ENCODE data around the gene CIDEA. TPM values are rescaled to one million over a fixed set of nuclear protein-coding genes. Genes with fewer than 3 reads are reported as not detected.

CIDEA gene
- total and polyA plus RNA-seq, 9 of the 15 experiments (the other 6 are each of a cell fraction or from before 2014, with no cell fraction given), result not detected

- TF ChIP-seq PRDM10 (IDR thresholded peaks at IDR 0.05; ENCODE audit: partially characterized antibody) (no peak), MEF2A (IDR thresholded peaks at IDR 0.05; ENCODE audit: control insufficient read depth, low read depth, low read length) (no peak), NR2C1 (IDR thresholded peaks at IDR 0.05) (no peak), NR2C1 (tag; IDR thresholded peaks at IDR 0.05) (no peak), IRF2 (CRISPR knock-in tag; IDR thresholded peaks at IDR 0.05) (no peak), BRCA1 (IDR thresholded peaks at IDR 0.05) (no peak), BRCA1 (CRISPR knock-in tag; IDR thresholded peaks at IDR 0.05) (no peak), BCLAF1 (IDR thresholded peaks at IDR 0.05; ENCODE audit: borderline replicate concordance in 1 of 2, control insufficient read depth in 1 of 2, low read depth in 2 of 2, low read length in 1 of 2) (no peak), PTBP1 (IDR thresholded peaks at IDR 0.05; ENCODE audit: low read depth, low read length) (no peak), KHSRP (IDR thresholded peaks at IDR 0.05) (no peak), ZNF134 (CRISPR knock-in tag; conservative IDR thresholded peaks at IDR 0.05) (no peak), HSF4 (CRISPR knock-in tag; IDR thresholded peaks at IDR 0.05; ENCODE audit: borderline replicate concordance) (no peak), ZFP36 (IDR thresholded peaks at IDR 0.05; ENCODE audit: low read depth, low read length, partially characterized antibody) (no peak)
- TF ChIP-seq, protein P1, sequence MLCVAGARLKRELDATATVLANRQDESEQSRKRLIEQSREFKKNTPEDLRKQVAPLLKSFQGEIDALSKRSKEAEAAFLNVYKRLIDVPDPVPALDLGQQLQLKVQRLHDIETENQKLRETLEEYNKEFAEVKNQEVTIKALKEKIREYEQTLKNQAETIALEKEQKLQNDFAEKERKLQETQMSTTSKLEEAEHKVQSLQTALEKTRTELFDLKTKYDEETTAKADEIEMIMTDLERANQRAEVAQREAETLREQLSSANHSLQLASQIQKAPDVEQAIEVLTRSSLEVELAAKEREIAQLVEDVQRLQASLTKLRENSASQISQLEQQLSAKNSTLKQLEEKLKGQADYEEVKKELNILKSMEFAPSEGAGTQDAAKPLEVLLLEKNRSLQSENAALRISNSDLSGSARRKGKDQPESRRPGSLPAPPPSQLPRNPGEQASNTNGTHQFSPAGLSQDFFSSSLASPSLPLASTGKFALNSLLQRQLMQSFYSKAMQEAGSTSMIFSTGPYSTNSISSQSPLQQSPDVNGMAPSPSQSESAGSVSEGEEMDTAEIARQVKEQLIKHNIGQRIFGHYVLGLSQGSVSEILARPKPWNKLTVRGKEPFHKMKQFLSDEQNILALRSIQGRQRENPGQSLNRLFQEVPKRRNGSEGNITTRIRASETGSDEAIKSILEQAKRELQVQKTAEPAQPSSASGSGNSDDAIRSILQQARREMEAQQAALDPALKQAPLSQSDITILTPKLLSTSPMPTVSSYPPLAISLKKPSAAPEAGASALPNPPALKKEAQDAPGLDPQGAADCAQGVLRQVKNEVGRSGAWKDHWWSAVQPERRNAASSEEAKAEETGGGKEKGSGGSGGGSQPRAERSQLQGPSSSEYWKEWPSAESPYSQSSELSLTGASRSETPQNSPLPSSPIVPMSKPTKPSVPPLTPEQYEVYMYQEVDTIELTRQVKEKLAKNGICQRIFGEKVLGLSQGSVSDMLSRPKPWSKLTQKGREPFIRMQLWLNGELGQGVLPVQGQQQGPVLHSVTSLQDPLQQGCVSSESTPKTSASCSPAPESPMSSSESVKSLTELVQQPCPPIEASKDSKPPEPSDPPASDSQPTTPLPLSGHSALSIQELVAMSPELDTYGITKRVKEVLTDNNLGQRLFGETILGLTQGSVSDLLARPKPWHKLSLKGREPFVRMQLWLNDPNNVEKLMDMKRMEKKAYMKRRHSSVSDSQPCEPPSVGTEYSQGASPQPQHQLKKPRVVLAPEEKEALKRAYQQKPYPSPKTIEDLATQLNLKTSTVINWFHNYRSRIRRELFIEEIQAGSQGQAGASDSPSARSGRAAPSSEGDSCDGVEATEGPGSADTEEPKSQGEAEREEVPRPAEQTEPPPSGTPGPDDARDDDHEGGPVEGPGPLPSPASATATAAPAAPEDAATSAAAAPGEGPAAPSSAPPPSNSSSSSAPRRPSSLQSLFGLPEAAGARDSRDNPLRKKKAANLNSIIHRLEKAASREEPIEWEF (CRISPR knock-in tag; IDR thresholded peaks at IDR 0.05), result no peak
- TF ChIP-seq, protein P2, sequence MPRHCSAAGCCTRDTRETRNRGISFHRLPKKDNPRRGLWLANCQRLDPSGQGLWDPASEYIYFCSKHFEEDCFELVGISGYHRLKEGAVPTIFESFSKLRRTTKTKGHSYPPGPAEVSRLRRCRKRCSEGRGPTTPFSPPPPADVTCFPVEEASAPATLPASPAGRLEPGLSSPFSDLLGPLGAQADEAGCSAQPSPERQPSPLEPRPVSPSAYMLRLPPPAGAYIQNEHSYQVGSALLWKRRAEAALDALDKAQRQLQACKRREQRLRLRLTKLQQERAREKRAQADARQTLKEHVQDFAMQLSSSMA (CRISPR knock-in tag; IDR thresholded peaks at IDR 0.05), result no peak
These were observed 17.4 kb downstream of the CIDEA start (continued) for GRCh38 chr18:12271376-12272235.

All from K562 (cell line).